Pancreas (tissue), 10 donors: ENCODE measurements around the gene SLTM. TPM values are rescaled to one million over a fixed set of nuclear protein-coding genes. Genes with fewer than 3 reads are reported as not detected.
A peak's percentile ranks its signal among the peaks of the same experiment; 100 is the strongest.
"Not testable (repeated sequence)": the region's sequence is repeated elsewhere in the genome, so short reads cannot be mapped to it uniquely, and the experiment has no call there.

Experiments
- ATAC-seq, 4 donors: fragments of 200-7000 bp; cut with Tn5 transposase; one replicate each; pipeline versions ENCODE4 v1.8.0 to v1.9.1; 2020; ENCODE audit warnings: mild to moderate bottlenecking in 4 of 4, moderate library complexity in 4 of 4
- DNase-seq, 6 donors: peaks; one replicate each; pipeline ENCODE4 v3.0.0-alpha.2; 2020
- FAIRE-seq: peaks from 2 replicates; lab custom pipeline; 2012; peaks lifted over from hg19 to GRCh38; lab: Jason Lieb, UNC
- H3K27ac ChIP-seq, 4 donors: fragments of 200-600 bp; sonication (generic); 1 replicate in 3 of 4; 2 replicates in 1 of 4; pipeline versions ENCODE4 v1.5.0 to v1.8.0; 2020
- H3K27me3 ChIP-seq, 4 donors: fragments of 200-600 bp; one replicate each; pipeline ENCODE4 v1.8.0; 2021
- H3K36me3 ChIP-seq, 3 donors: fragments of 200-600 bp; sonication (generic) in 1 of 3; one replicate each; pipeline versions ENCODE4 v1.5.0 to v1.8.0; 2020 to 2021
- H3K4me1 ChIP-seq, 3 donors: fragments of 200-600 bp; one replicate each; pipeline ENCODE4 v1.8.0; 2021
- H3K4me3 ChIP-seq, 4 donors: fragments of 200-600 bp; sonication (generic) in 2 of 4; one replicate each; pipeline versions ENCODE4 v1.5.0 to v1.8.0; 2020 to 2021
- H3K9me3 ChIP-seq, 4 donors: fragments of 200-600 bp; one replicate each; pipeline ENCODE4 v1.8.0; 2021
- CTCF ChIP-seq, 4 donors: fragments of 200-600 bp; sonication (generic) in 3 of 4; IDR thresholded peaks; one replicate each; pipeline versions ENCODE4 v1.5.0 to v1.8.0; 2021; ENCODE audit warnings: antibody characterized with exemption in 4 of 4
- WGBS, 2 donors: extraction: QIAGEN DNeasy Blood & Tissue Kit; methylation state at CpG; one replicate each; pipeline ENCODE4 v1.1.7; 2013; 5-methylcytosine and 5-hydroxymethylcytosine counted together
- intact Hi-C, 3 donors: fragments of 100-400 bp; cut with DNase I; formaldehyde crosslinking; loops; one replicate each; pipeline versions ENCODE4 v1.11.1 to v1.14.2; 2022
- polyA plus RNA-seq, 2 donors: library from polyadenylated mRNA; stranded (reverse); fragments of 200-250 nt; gene quantifications; one replicate each; pipeline ENCODE4 v1.2.3, GENCODE V29; 2013
- total RNA-seq, 6 donors: library from RNA; stranded (reverse); fragmentation: NEBNext Ultra II Directional in 4 of 6; extraction: Animal tissue kit (Norgen Biotek cat#: 25700) in 4 of 6; gene quantifications; one replicate each; pipeline versions ENCODE4 v1.2.1 to v1.2.4, GENCODE V29; 2021 to 2023
- donor health status: healthy with polysubstance abuse.
- donor health status: DM: no; HTN: no; CAD: no; lungs with moderate emphysema.
- donor health status: DM: no; HTN: no; CAD: no.
- donor health status: control.
- donor health status: control.
- donor health status: Bipolar disorder and iron deficiency.
- donor health status: DM: yes; HTN: yes; CAD: no.
- donor health status: DM: no; HTN: no; CAD: no.
- donor health status: DM: no; HTN: no; CAD: no.
- donor health status: DM: yes; HTN: yes; CAD: no.

SLTM gene
- total and polyA plus RNA-seq, 8 donors = 25.2 to 49.6 (median 33.3) TPM

GRCh38 chr15:58908550-58909309 lies 24.7 kb downstream of the SLTM start:
- DNase-seq (no peak), ATAC-seq (no peak), FAIRE-seq (no peak)
- intact Hi-C loops = no loop called here
- no peaks in the 10 kb centered on the region for H3K27me3 ChIP-seq
- no peaks in the 10 kb centered on the region for H3K9me3 ChIP-seq
- H3K27ac ChIP-seq = no peak overlapping the region
- TF ChIP-seq CTCF (IDR thresholded peaks at IDR 0.05) = no peak
- H3K4me1 ChIP-seq = no peaks in the 10 kb centered on the region
- no peak overlapping the region for H3K4me3 ChIP-seq
- peaks cover 0 to 8% (median 0%) of the 10 kb centered on the region in 3 donors for H3K36me3 ChIP-seq
- WGBS, 2 donors = 86 to 90% methylated on average over 6 of the region's 6 CpGs

- DNase-seq = no peak
- no peak for ATAC-seq
- Histone ChIP-seq H3K4me3 (no peak overlapping the region), H3K36me3 (peaks cover 0 to 33% (median 10%) of the 10 kb centered on the region in 3 donors), H3K4me1 (no peaks in the 10 kb centered on the region), H3K27me3 (no peaks in the 10 kb centered on the region), H3K27ac (no peak overlapping the region), H3K9me3 (no peaks in the 10 kb centered on the region)
- FAIRE-seq = no peak
- no peak for TF ChIP-seq CTCF (IDR thresholded peaks at IDR 0.05)
- intact Hi-C loops = no loop called here
- WGBS, 2 donors = 81 to 88% methylated on average over 3 of the region's 3 CpGs
These were observed 32.8 kb downstream of the SLTM start for GRCh38 chr15:58900631-58901030.

GRCh38 chr15:58898150-58898680 lies 35.3 kb downstream of the SLTM start:
- Histone ChIP-seq H3K36me3 (peaks cover 0 to 42% (median 15%) of the 10 kb centered on the region in 3 donors), H3K27ac (no peak overlapping the region), H3K27me3 (no peaks in the 10 kb centered on the region), H3K4me3 (no peak overlapping the region), H3K4me1 (no peaks in the 10 kb centered on the region), H3K9me3 (no peaks in the 10 kb centered on the region)
- ATAC-seq = no peak
- peak; percentile 83 for FAIRE-seq
- intact Hi-C loops = no loop called here
- DNase-seq = no peak
- WGBS, 2 donors = 67% methylated on average over 1 of the region's 1 CpG
- TF ChIP-seq CTCF (IDR thresholded peaks at IDR 0.05) = no peak

GRCh38 chr15:58889363-58889762 lies 44.1 kb downstream of the SLTM start:
- H3K4me3 ChIP-seq = no peak overlapping the region
- ATAC-seq (no peak), FAIRE-seq (no peak), DNase-seq (no peak)
- TF ChIP-seq CTCF (IDR thresholded peaks at IDR 0.05) = no peak
- no peaks in the 10 kb centered on the region for H3K4me1 ChIP-seq
- WGBS, 2 donors = 90% methylated on average over 7 of the region's 7 CpGs
- H3K9me3 ChIP-seq = no peaks in the 10 kb centered on the region
- intact Hi-C loops = no loop called here
- H3K27me3 ChIP-seq = no peaks in the 10 kb centered on the region
- no peak overlapping the region for H3K27ac ChIP-seq
- H3K36me3 ChIP-seq = peaks cover 12 to 75% (median 50%) of the 10 kb centered on the region in 3 donors

GRCh38 chr15:58886921-58887320 lies 46.6 kb downstream of the SLTM start:
- Histone ChIP-seq H3K9me3 (no peaks in the 10 kb centered on the region), H3K36me3 (peaks cover 10 to 87% (median 50%) of the 10 kb centered on the region in 3 donors), H3K27ac (no peak overlapping the region), H3K4me1 (no peaks in the 10 kb centered on the region), H3K27me3 (no peaks in the 10 kb centered on the region), H3K4me3 (no peak overlapping the region)
- FAIRE-seq = no peak
- ATAC-seq = no peak
- no peak for TF ChIP-seq CTCF (IDR thresholded peaks at IDR 0.05)
- WGBS, 2 donors = 92 to 95% methylated on average over 12 of the region's 12 CpGs
- no peak for DNase-seq
- intact Hi-C loops = no loop called here

- 93 to 94% methylated on average over 3 of the region's 3 CpGs for WGBS, 2 donors
- DNase-seq, intact Hi-C loops, H3K4me3 ChIP-seq, H3K9me3 ChIP-seq, FAIRE-seq, H3K27me3 ChIP-seq, ATAC-seq, H3K4me1 ChIP-seq, H3K27ac ChIP-seq: not testable (repeated sequence)
- peaks cover 5 to 95% (median 53%) of the 10 kb centered on the region in 3 donors for H3K36me3 ChIP-seq
These were observed 49.6 kb downstream of the SLTM start for GRCh38 chr15:58883926-58884325.
